Fibroblast of gingiva (primary cell): Measurements from ENCODE around the gene TMED5.
A peak's percentile ranks its signal among the peaks of the same experiment; 100 is the strongest.
"Not testable (repeated sequence)": the region's sequence is repeated elsewhere in the genome, so short reads cannot be mapped to it uniquely, and the experiment has no call there.

Source experiments
- DNase-seq: peaks from one replicate; pipeline ENCODE4 v3.0.0-alpha.2; 2011; ENCODE audit warnings: low read depth

The TMED5 gene

GRCh38 chr1:93171549-93172034, 8.6 kb downstream of the TMED5 start:
- peak; percentile 40 for DNase-seq

GRCh38 chr1:93170141-93170678, 10.0 kb downstream of the TMED5 start:
- DNase-seq, result not testable (repeated sequence)

- no peak for DNase-seq
These were observed 13.2 kb downstream of the TMED5 start for GRCh38 chr1:93167006-93167405.

GRCh38 chr1:93165895-93166294, 14.3 kb downstream of the TMED5 start:
- DNase-seq, result not testable (repeated sequence)

- DNase-seq, result no peak
These were observed 15.4 kb downstream of the TMED5 start for GRCh38 chr1:93164816-93165215.

- not testable (repeated sequence) for DNase-seq
These were observed 16.9 kb downstream of the TMED5 start for GRCh38 chr1:93163314-93163713.

GRCh38 chr1:93159337-93159736, 20.9 kb downstream of the TMED5 start:
- no peak for DNase-seq

- DNase-seq, result no peak
These were observed 24.9 kb downstream of the TMED5 start for GRCh38 chr1:93155335-93155734.

- no peak for DNase-seq
These were observed 25.3 kb downstream of the TMED5 start for GRCh38 chr1:93154898-93155297.

- DNase-seq, result no peak
These were observed 27.4 kb downstream of the TMED5 start for GRCh38 chr1:93152835-93153234.

- no peak for DNase-seq
These were observed 28.7 kb downstream of the TMED5 start for GRCh38 chr1:93151474-93151873.

GRCh38 chr1:93150729-93151128, 29.5 kb downstream of the TMED5 start:
- DNase-seq, result no peak

- peak; percentile 46 for DNase-seq
These were observed 32.2 kb downstream of the TMED5 start for GRCh38 chr1:93148001-93148400.

GRCh38 chr1:93143769-93144168, 36.4 kb downstream of the TMED5 start:
- DNase-seq, result no peak

- no peak for DNase-seq
These were observed 37.1 kb downstream of the TMED5 start for GRCh38 chr1:93143136-93143535.

- DNase-seq, result no peak
These were observed 38.1 kb downstream of the TMED5 start for GRCh38 chr1:93142161-93142560.

GRCh38 chr1:93140106-93140505, 40.1 kb downstream of the TMED5 start:
- peak; percentile 16 for DNase-seq

GRCh38 chr1:93137604-93138292, 42.5 kb downstream of the TMED5 start:
- DNase-seq, result no peak

GRCh38 chr1:93136445-93136844, 43.8 kb downstream of the TMED5 start:
- no peak for DNase-seq

GRCh38 chr1:93132638-93133037, 47.6 kb downstream of the TMED5 start:
- DNase-seq, result no peak

- DNase-seq, result no peak
These were observed 50.6 kb downstream of the TMED5 start for GRCh38 chr1:93129507-93130099.

- DNase-seq, result no peak
These were observed 55.5 kb downstream of the TMED5 start for GRCh38 chr1:93124556-93125355.
